Pancreas (tissue), 10 donors: ENCODE measurements around the gene DNAH17. TPM values are rescaled to one million over a fixed set of nuclear protein-coding genes. Genes with fewer than 3 reads are reported as not detected.

Experiments used
- ATAC-seq, 4 donors: fragments of 200-7000 bp; cut with Tn5 transposase; one replicate each; pipeline versions ENCODE4 v1.8.0 to v1.9.1; 2020; ENCODE audit warnings: mild to moderate bottlenecking in 4 of 4, moderate library complexity in 4 of 4
- DNase-seq, 6 donors: peaks; one replicate each; pipeline ENCODE4 v3.0.0-alpha.2; 2020
- FAIRE-seq: peaks from 2 replicates; lab custom pipeline; 2012; peaks lifted over from hg19 to GRCh38; lab: Jason Lieb, UNC
- H3K27ac ChIP-seq, 4 donors: fragments of 200-600 bp; sonication (generic); 1 replicate in 3 of 4; 2 replicates in 1 of 4; pipeline versions ENCODE4 v1.5.0 to v1.8.0; 2020
- H3K27me3 ChIP-seq, 4 donors: fragments of 200-600 bp; one replicate each; pipeline ENCODE4 v1.8.0; 2021
- H3K36me3 ChIP-seq, 3 donors: fragments of 200-600 bp; sonication (generic) in 1 of 3; one replicate each; pipeline versions ENCODE4 v1.5.0 to v1.8.0; 2020 to 2021
- H3K4me1 ChIP-seq, 3 donors: fragments of 200-600 bp; one replicate each; pipeline ENCODE4 v1.8.0; 2021
- H3K4me3 ChIP-seq, 4 donors: fragments of 200-600 bp; sonication (generic) in 2 of 4; one replicate each; pipeline versions ENCODE4 v1.5.0 to v1.8.0; 2020 to 2021
- H3K9me3 ChIP-seq, 4 donors: fragments of 200-600 bp; one replicate each; pipeline ENCODE4 v1.8.0; 2021
- WGBS, 2 donors: extraction: QIAGEN DNeasy Blood & Tissue Kit; methylation state at CpG; one replicate each; pipeline ENCODE4 v1.1.7; 2013; 5-methylcytosine and 5-hydroxymethylcytosine counted together
- intact Hi-C, 3 donors: fragments of 100-400 bp; cut with DNase I; formaldehyde crosslinking; loops; one replicate each; pipeline versions ENCODE4 v1.11.1 to v1.14.2; 2022
- polyA plus RNA-seq, 2 donors: library from polyadenylated mRNA; stranded (reverse); fragments of 200-250 nt; gene quantifications; one replicate each; pipeline ENCODE4 v1.2.3, GENCODE V29; 2013
- total RNA-seq, 6 donors: library from RNA; stranded (reverse); fragmentation: NEBNext Ultra II Directional in 4 of 6; extraction: Animal tissue kit (Norgen Biotek cat#: 25700) in 4 of 6; gene quantifications; one replicate each; pipeline versions ENCODE4 v1.2.1 to v1.2.4, GENCODE V29; 2021 to 2023
- TF ChIP-seq, protein P1 (sequence below), 4 donors: fragments of 200-600 bp; sonication (generic) in 3 of 4; IDR thresholded peaks; one replicate each; pipeline versions ENCODE4 v1.5.0 to v1.8.0; 2021; ENCODE audit warnings: antibody characterized with exemption in 4 of 4
- donor health status: healthy with polysubstance abuse.
- donor health status: DM: no; HTN: no; CAD: no; lungs with moderate emphysema.
- donor health status: DM: no; HTN: no; CAD: no.
- donor health status: control.
- donor health status: control.
- donor health status: Bipolar disorder and iron deficiency.
- donor health status: DM: yes; HTN: yes; CAD: no.
- donor health status: DM: no; HTN: no; CAD: no.
- donor health status: DM: no; HTN: no; CAD: no.
- donor health status: DM: yes; HTN: yes; CAD: no.

DNAH17 gene
- total and polyA plus RNA-seq, 8 donors = 0.02 to 0.08 (median 0.03) TPM; not detected in 5

DNA sequence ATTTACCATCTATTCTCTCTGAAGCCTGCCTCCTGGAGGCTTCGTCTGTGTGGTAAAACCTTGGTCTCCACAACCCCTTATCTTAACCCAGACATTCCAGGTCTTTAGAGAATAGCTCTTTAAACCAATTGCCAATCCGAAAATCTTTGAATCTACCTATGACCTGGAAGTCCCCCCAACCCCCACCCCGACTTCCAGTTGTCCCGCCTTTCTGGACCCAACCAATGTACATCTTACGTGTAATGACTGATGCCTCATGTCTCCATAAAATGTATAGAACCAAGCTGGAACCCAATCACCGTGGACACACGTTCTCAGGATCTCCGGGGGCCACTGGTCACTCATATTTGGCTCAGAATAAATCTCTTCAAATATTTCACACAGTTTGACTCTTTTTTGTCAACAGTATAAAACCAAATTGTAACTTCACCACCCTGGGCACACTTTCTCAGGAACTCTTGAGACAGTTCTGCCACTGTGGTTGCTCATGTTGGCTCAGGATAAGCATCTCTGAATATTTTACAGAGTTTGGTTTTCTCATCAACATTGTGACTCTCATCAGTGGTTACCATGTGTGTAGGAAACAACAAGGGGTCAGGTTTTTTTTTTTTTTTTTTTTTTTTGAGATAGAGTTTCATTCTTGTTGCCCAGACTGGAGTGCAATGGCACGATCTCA, 18.1 kb upstream of the DNAH17 start:
- ATAC-seq (no peak), DNase-seq (no peak), FAIRE-seq (no peak)
- 73 to 77% methylated on average over 9 of the region's 9 CpGs for WGBS, 2 donors
- no peaks in the 10 kb centered on the region for H3K4me1 ChIP-seq
- no peaks in the 10 kb centered on the region for H3K36me3 ChIP-seq
- intact Hi-C loops = no loop called here
- H3K4me3 ChIP-seq = no peak overlapping the region
- TF ChIP-seq, protein P1, sequence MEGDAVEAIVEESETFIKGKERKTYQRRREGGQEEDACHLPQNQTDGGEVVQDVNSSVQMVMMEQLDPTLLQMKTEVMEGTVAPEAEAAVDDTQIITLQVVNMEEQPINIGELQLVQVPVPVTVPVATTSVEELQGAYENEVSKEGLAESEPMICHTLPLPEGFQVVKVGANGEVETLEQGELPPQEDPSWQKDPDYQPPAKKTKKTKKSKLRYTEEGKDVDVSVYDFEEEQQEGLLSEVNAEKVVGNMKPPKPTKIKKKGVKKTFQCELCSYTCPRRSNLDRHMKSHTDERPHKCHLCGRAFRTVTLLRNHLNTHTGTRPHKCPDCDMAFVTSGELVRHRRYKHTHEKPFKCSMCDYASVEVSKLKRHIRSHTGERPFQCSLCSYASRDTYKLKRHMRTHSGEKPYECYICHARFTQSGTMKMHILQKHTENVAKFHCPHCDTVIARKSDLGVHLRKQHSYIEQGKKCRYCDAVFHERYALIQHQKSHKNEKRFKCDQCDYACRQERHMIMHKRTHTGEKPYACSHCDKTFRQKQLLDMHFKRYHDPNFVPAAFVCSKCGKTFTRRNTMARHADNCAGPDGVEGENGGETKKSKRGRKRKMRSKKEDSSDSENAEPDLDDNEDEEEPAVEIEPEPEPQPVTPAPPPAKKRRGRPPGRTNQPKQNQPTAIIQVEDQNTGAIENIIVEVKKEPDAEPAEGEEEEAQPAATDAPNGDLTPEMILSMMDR (IDR thresholded peaks at IDR 0.05) = no peak
- H3K9me3 ChIP-seq = no peaks in the 10 kb centered on the region
- no peaks in the 10 kb centered on the region for H3K27me3 ChIP-seq
- no peak overlapping the region for H3K27ac ChIP-seq

DNA sequence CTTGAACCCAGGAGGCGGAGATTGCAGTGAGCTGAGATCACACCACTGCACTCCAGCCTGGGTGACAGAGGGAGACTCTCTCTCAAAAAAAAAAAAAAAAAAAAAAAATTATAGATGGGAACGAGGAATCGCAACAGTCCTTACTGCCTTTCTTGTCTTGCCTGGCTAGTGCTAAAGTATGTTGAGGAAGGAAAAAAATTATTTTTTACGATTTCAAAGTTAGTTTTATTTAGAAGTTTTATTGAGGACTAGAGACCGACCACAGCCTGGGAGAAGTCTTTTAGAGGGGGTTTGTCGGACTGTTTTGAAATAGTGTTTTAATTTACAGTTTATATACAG, 15.8 kb upstream of the DNAH17 start:
- no peak for FAIRE-seq
- peak overlapping the region in 2 of 4 donors; percentile 19 to 26 for H3K27ac ChIP-seq

DNA sequence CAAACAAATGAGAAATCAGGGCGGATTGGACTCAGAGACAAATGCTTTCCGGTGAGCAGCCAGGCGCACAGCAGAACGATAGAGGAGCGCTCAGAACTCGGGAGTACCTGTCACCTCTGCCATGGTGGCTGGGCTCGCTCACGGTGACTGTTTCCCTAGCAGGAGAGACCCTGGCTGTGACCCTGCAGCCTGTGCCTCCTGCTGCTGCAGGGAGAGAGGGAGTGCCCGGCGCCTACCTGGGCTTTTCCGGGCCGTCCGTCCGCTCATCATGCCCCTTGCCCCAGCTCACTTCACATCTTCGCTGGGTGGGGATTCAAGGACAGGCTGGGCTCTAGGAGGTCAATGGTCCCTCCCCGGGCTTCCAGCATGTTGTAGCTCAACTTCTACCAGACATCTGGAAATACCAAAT, 14.1 kb upstream of the DNAH17 start:
- Histone ChIP-seq H3K4me3 (no peak overlapping the region), H3K36me3 (no peaks in the 10 kb centered on the region), H3K27ac (no peak overlapping the region), H3K9me3 (no peaks in the 10 kb centered on the region), H3K27me3 (no peaks in the 10 kb centered on the region), H3K4me1 (no peaks in the 10 kb centered on the region)
- FAIRE-seq (no peak), DNase-seq (no peak), ATAC-seq (no peak)
- TF ChIP-seq, protein P1 (IDR thresholded peaks at IDR 0.05) = no peak
- intact Hi-C loops = no loop called here
- 77% methylated on average over 16 of the region's 16 CpGs for WGBS, 2 donors

More for the DNA sequence above, 15.8 kb upstream of the DNAH17 start:
- Histone ChIP-seq H3K9me3 (no peaks in the 10 kb centered on the region), H3K27me3 (no peaks in the 10 kb centered on the region), H3K4me1 (no peaks in the 10 kb centered on the region), H3K36me3 (no peaks in the 10 kb centered on the region), H3K4me3 (no peak overlapping the region)
- DNase-seq (no peak), ATAC-seq (peak in 2 of 4 donors; percentile 13 to 15)
- TF ChIP-seq, protein P1 (IDR thresholded peaks at IDR 0.05) = no peak
- 80 to 81% methylated on average over 6 of the region's 6 CpGs for WGBS, 2 donors
- intact Hi-C loops = no loop called here

DNA sequence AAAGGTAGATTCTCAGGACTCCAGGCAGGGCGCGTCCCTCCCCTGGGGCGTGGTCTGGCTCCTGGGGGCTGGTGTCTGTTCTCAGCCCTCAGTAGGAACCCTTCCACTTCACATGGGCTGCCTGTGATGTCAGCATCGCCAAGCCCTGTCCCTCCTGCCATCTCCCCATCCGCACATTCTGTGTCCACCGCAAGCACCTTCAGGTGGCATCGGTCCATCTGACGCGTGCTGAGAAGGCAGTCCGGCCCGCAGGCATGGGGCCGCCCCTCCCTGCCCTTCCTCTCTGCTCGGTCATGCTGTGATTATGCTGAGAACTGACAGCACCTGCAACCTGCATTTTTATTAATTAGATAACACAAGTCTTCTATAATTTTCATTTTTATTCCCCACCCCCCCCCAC, 12.7 kb upstream of the DNAH17 start:
- peak in 1 of 6 donors; percentile 44 for DNase-seq
- Histone ChIP-seq H3K27ac (no peak overlapping the region), H3K4me3 (no peak overlapping the region), H3K9me3 (no peaks in the 10 kb centered on the region), H3K27me3 (no peaks in the 10 kb centered on the region), H3K4me1 (no peaks in the 10 kb centered on the region), H3K36me3 (no peaks in the 10 kb centered on the region)
- TF ChIP-seq, protein P1 (IDR thresholded peaks at IDR 0.05) = no peak
- intact Hi-C loops = no loop called here
- no peak for ATAC-seq
- WGBS, 2 donors = 79 to 82% methylated on average over 13 of the region's 13 CpGs
- FAIRE-seq = no peak

DNA sequence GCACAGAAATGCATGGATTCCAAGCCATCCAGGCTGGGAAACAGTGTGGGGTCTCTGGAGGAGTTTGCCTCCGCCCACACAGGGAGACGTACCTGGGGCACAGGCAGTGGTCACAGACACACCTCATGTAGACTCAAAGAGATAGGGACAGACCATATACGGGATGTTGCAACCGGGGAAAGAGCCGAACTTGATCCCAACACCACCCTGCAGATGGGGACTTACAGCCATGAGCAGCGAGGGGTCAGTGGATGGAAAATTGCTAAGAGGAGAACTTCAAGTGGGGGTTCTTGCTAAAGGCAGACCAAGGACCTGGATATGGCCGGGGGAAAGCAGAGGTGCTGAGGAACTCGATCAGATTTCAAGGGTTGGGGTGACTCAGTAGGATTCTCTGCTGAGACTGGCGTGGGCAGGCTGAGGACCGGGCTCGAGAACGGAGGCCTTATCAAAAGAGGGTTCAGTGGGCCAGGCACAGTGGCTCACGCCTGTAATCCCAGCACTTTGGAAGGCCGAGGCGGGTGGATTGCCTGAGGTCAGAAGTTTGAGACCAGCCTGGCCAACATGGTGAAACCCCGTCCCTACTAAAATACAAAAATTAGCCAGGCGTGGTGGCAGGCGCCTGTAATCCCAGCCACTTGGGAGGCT, 12.0 kb upstream of the DNAH17 start:
- Histone ChIP-seq H3K4me1 (no peaks in the 10 kb centered on the region), H3K27me3 (no peaks in the 10 kb centered on the region), H3K27ac (no peak overlapping the region), H3K36me3 (no peaks in the 10 kb centered on the region), H3K4me3 (no peak overlapping the region), H3K9me3 (no peaks in the 10 kb centered on the region)
- WGBS, 2 donors = 88 to 89% methylated on average over 18 of the region's 18 CpGs
- ATAC-seq (no peak), FAIRE-seq (no peak), DNase-seq (no peak)
- intact Hi-C loops = no loop called here
- TF ChIP-seq, protein P1 (IDR thresholded peaks at IDR 0.05) = no peak
